K562 (cell line): ENCODE data around the gene STEAP1B. TPM values are rescaled to one million over a fixed set of nuclear protein-coding genes. Genes with fewer than 3 reads are reported as not detected.
"Not testable (repeated sequence)": the region's sequence is repeated elsewhere in the genome, so short reads cannot be mapped to it uniquely, and the experiment has no call there.

Source experiments
- ATAC-seq: fragments of 200-7000 bp; cut with Tn5 transposase; 3 replicates; pipeline ENCODE4 v1.9.1; 2020; ENCODE audit warnings: moderate library complexity
- BruUV-seq: library from RNA; stranded (reverse); fragments of 400-500 nt; replicated peaks from 2 replicates; lab custom pipeline; 2021; lab: Mats Ljungman, UMichigan
- CTCF ChIA-PET: fragments of 300-600 bp; formaldehyde crosslinking; extraction: SDS; loops from one replicate; lab custom pipeline; 2021; ENCODE audit warnings: low intra/inter-chr PET ratio; lab: Yijun Ruan, JAX
- POLR2A ChIA-PET: fragments of 300-600, 350-650 bp; sonication (Branson Sonifier 250); formaldehyde crosslinking; extraction: SDS; loops from one replicate; lab custom pipeline; 2021; ENCODE audit warnings: antibody characterized with exemption, inconsistent platforms; lab: Yijun Ruan, JAX
- DNase-seq, 4 experiments: peaks; one replicate each; pipeline versions ENCODE4 v3.0.0 to v3.0.0-alpha.2; 2011 to 2018; ENCODE audit warnings: low spot score in 3 of 4, mixed read lengths in 3 of 4; ENCODE audit errors: extremely low read depth in 1 of 4
- FAIRE-seq: peaks from 2 replicates; lab custom pipeline; 2011; peaks lifted over from hg19 to GRCh38; lab: Jason Lieb, UNC
- H2AFZ ChIP-seq: 2 replicates; pipeline ENCODE4 v1.6.0; 2011; ENCODE audit warnings: low read depth, low read length, control low read depth, inconsistent platforms
- H3K27ac ChIP-seq: fragments of 200-600 bp; 3 replicates; pipeline ENCODE4 v1.8.0; 2011; ENCODE audit warnings: low read depth, mild to moderate bottlenecking, control low read depth, inconsistent platforms, low read length, moderate library complexity, mixed read lengths; ENCODE audit errors: extremely low read depth
- H3K27me3 ChIP-seq, 2 experiments: fragments of 300-600 bp in 1 of 2; 2 replicates in 1 of 2; 3 replicates in 1 of 2; pipeline versions ENCODE4 v1.6.0 to v1.8.0; 2011; ENCODE audit warnings: inconsistent platforms in 2 of 2, low read length in 2 of 2, mild to moderate bottlenecking in 1 of 2, mixed read lengths in 1 of 2, moderate library complexity in 1 of 2; ENCODE audit not compliant: control insufficient read depth in 2 of 2, insufficient read depth in 2 of 2
- H3K36me3 ChIP-seq: fragments of 300-600 bp; 3 replicates; pipeline ENCODE4 v1.8.0; 2011; ENCODE audit warnings: mild to moderate bottlenecking, low read length, inconsistent platforms; ENCODE audit not compliant: control insufficient read depth, insufficient read depth
- H3K4me1 ChIP-seq, 2 experiments: fragments of 200-600 bp in 1 of 2; replicated peaks in 1 of 2; 2 replicates in 1 of 2; 3 replicates in 1 of 2; pipeline versions ENCODE4 v1.5.1 to v1.8.0; 2011; ENCODE audit warnings: inconsistent platforms in 2 of 2, low read length in 2 of 2, mild to moderate bottlenecking in 1 of 2, mixed read lengths in 1 of 2, moderate library complexity in 1 of 2; ENCODE audit not compliant: control insufficient read depth in 2 of 2, insufficient read depth in 2 of 2
- H3K4me2 ChIP-seq: 2 replicates; pipeline ENCODE4 v1.6.1; 2011; ENCODE audit warnings: low read length, control low read depth, inconsistent platforms, mixed read lengths; ENCODE audit not compliant: insufficient read depth
- H3K4me3 ChIP-seq: fragments of 200-600 bp; sonication (generic), shearing (Covaris generic); 2 replicates; pipeline ENCODE4 v1.5.1; 2016; ENCODE audit warnings: control low read depth, inconsistent platforms
- H3K79me2 ChIP-seq: fragments of 200-600 bp; 3 replicates; pipeline ENCODE4 v1.8.0; 2011; ENCODE audit warnings: low read length, inconsistent platforms; ENCODE audit not compliant: control insufficient read depth, insufficient read depth
- H3K9ac ChIP-seq, 2 experiments: 2 replicates each; pipeline versions ENCODE4 v1.6.0 to v1.6.1; 2011; ENCODE audit warnings: low read depth in 2 of 2, low read length in 2 of 2, control low read depth in 1 of 2, inconsistent platforms in 1 of 2, mild to moderate bottlenecking in 1 of 2, mixed read lengths in 1 of 2; ENCODE audit not compliant: insufficient read depth in 1 of 2
- H3K9me1 ChIP-seq: one replicate; pipeline ENCODE4 v1.6.0; 2011; ENCODE audit warnings: inconsistent platforms, mild to moderate bottlenecking, low read length, moderate library complexity; ENCODE audit not compliant: control insufficient read depth, insufficient read depth
- H3K9me3 ChIP-seq: replicated peaks from 2 replicates; pipeline ENCODE4 v1.5.1; 2011; ENCODE audit warnings: low read depth, low read length, inconsistent platforms; ENCODE audit not compliant: control insufficient read depth, insufficient read depth
- H4K20me1 ChIP-seq: replicated peaks from 2 replicates; pipeline ENCODE4 v1.6.1; 2011; ENCODE audit warnings: low read length, inconsistent platforms, mixed read lengths; ENCODE audit not compliant: control insufficient read depth, insufficient read depth
- C11orf30 ChIP-seq: fragments of 450-650 bp; IDR thresholded peaks from 2 replicates; pipeline ENCODE4 v1.6.1; 2016; ENCODE audit warnings: low read depth, mild to moderate bottlenecking
- EGR1 ChIP-seq: fragments of 450-650 bp; conservative IDR thresholded peaks from 2 replicates; pipeline ENCODE4 v1.6.1; 2017; ENCODE audit warnings: mild to moderate bottlenecking
- MAFG ChIP-seq: fragments of 450-650 bp; conservative IDR thresholded peaks from 2 replicates; pipeline ENCODE4 v1.6.1; 2016; ENCODE audit warnings: missing genetic modification characterization, missing compliant biosample characterization
- NFE2 ChIP-seq: IDR thresholded peaks from 2 replicates; pipeline ENCODE4 v1.6.1; 2014; ENCODE audit warnings: antibody characterized with exemption, low read depth
- PTRF ChIP-seq: fragments of 450-650 bp; IDR thresholded peaks from 2 replicates; pipeline ENCODE4 v1.6.1; 2016; ENCODE audit warnings: mild to moderate bottlenecking, missing genetic modification characterization, missing compliant biosample characterization
- RCOR1 ChIP-seq, 2 experiments: IDR thresholded peaks; 2 replicates each; pipeline ENCODE4 v1.6.1; 2012; ENCODE audit warnings: low read depth in 2 of 2, low read length in 2 of 2, borderline replicate concordance in 1 of 2, improper control_type of control experiment in 1 of 2
- ZNF146 ChIP-seq: IDR thresholded peaks from one replicate; pipeline ENCODE4 v1.6.1; 2018; ENCODE audit warnings: missing compliant biosample characterization; ENCODE audit not compliant: unreplicated experiment
- ZNF316 ChIP-seq: fragments of 450-650 bp; IDR thresholded peaks from 2 replicates; pipeline ENCODE4 v1.6.1; 2016
- ZNF436 ChIP-seq: fragments of 250-450, 450-650 bp; sonication (Bioruptor Pico); formaldehyde crosslinking; IDR thresholded peaks from 2 replicates; pipeline ENCODE4 v1.7.0; 2020; ENCODE audit warnings: mild to moderate bottlenecking
- WGBS: fragments of 100-300 bp; shearing (Covaris generic); methylation state at CpG from one replicate; pipeline ENCODE4 v1.1.6; 2016; ENCODE audit warnings: low coverage, mixed read lengths; ENCODE audit not compliant: insufficient coverage; ENCODE audit errors: missing lambda C conversion rate; 5-methylcytosine and 5-hydroxymethylcytosine counted together
- in situ Hi-C: fragments of 300-500 bp; cut with MboI; formaldehyde crosslinking; loops from 4 replicates; pipeline ENCODE4 v1.15.0; 2018; ENCODE audit warnings: inconsistent platforms, mixed read lengths
- intact Hi-C: fragments of 100-400 bp; cut with micrococcal nuclease; formaldehyde crosslinking; loops from 2 replicates; pipeline ENCODE4 v1.14.2; 2022
- polyA plus RNA-seq, 8 experiments: library from polyadenylated mRNA; depleted of rRNA in 4 of 8; stranded (reverse) in 5 of 8; unstranded in 3 of 8; fragments of >200 nt; fragmentation: Nextera tagmentation in 2 of 8; fragmentation: Illumina TruSeq in 1 of 8; extraction: Ambion mirVana in 2 of 8; extraction: Trizol in 1 of 8; gene quantifications; 2 replicates each; pipeline versions ENCODE4 v1.2.1 to v1.2.3, GENCODE V29; 2011 to 2014; ENCODE audit warnings: inconsistent platforms in 1 of 8, missing spikeins in 1 of 8
- total RNA-seq, 7 experiments: library from RNA; depleted of rRNA in 6 of 7; stranded (reverse); fragments of >200 nt in 6 of 7; fragmentation: Illumina TruSeq in 2 of 7; extraction: Trizol in 2 of 7; gene quantifications; 2 replicates each; pipeline versions ENCODE4 v1.2.1 to v1.2.3, GENCODE V29; 2011 to 2021; ENCODE audit warnings: low replicate concordance in 1 of 7

STEAP1B gene
- total and polyA plus RNA-seq, 9 of the 15 experiments (the other 6 are each of a cell fraction or from before 2014, with no cell fraction given), result 20.0 to 38.5 (median 30.6) TPM

- POLR2A ChIA-PET, H3K27ac ChIP-seq, FAIRE-seq, H3K4me2 ChIP-seq, H3K9me1 ChIP-seq, H3K36me3 ChIP-seq, H3K79me2 ChIP-seq, CTCF ChIA-PET, in situ Hi-C loops, H3K4me3 ChIP-seq, ATAC-seq, H3K9ac ChIP-seq, H4K20me1 ChIP-seq, DNase-seq, H3K27me3 ChIP-seq, H2AFZ ChIP-seq, intact Hi-C loops, H3K9me3 ChIP-seq: not testable (repeated sequence)
- peaks cover 0 to 17% of the 10 kb centered on the region in 2 experiments; a peak in 4 of 5 replicates for H3K4me1 ChIP-seq
- WGBS, result 59% methylated on average over 4 of the region's 4 CpGs
- TSS peak; percentile 19 for BruUV-seq
- TF ChIP-seq ZNF146 (CRISPR knock-in tag), result peak; percentile 59
Observed at GRCh38 chr7:22436552-22436951, 63.4 kb downstream of the STEAP1B start.

- Histone ChIP-seq H3K4me3 (no peak overlapping the region), H3K4me1 (peaks cover 0 to 17% of the 10 kb centered on the region in 2 experiments; a peak in 4 of 5 replicates), H3K27me3 (no peaks in the 10 kb centered on the region), H3K79me2 (no peaks in the 10 kb centered on the region; the same call in 2 of the 3 replicates), H3K9me1 (no peaks in the 10 kb centered on the region), H3K36me3 (no peaks in the 10 kb centered on the region; the same call in 1 of the 3 replicates), H3K27ac (no peak overlapping the region), H4K20me1 (no peaks in the 10 kb centered on the region), H3K4me2 (no peak overlapping the region), H2AFZ (no peak overlapping the region), H3K9ac (no peak overlapping the region), H3K9me3 (no peaks in the 10 kb centered on the region)
- in situ Hi-C loops (no loop called here), intact Hi-C loops (no loop called here)
- TF ChIP-seq RCOR1 (IDR thresholded peaks at IDR 0.05; ENCODE audit: borderline replicate concordance in 1 of 2, low read depth in 2 of 2, low read length in 2 of 2) (0 out of 4 replicates have a peak, but pooled peaks of 1 of the 2 experiments have one; percentile 16), PTRF (no peak), ZNF436 (CRISPR knock-in tag) (no peak), EGR1 (0 out of 2 replicates have a peak, but pooled peaks have one; percentile 8), C11orf30 (peak; percentile 46; the same call in 1 of the 2 replicates), NFE2 (peak; percentile 75; the same call in 1 of the 2 replicates), MAFG (tag) (peak; percentile 49), ZNF316 (0 out of 2 replicates have a peak, but pooled peaks have one; percentile 22)
- ChIA-PET POLR2A (interaction anchor here (0.7 kb wide), 1 partner anchor 14 kb away, joined by 3 read pairs; no protein-coding TSS in a partner anchor), CTCF (no interaction called here)
- no TSS peak for BruUV-seq
- no peak for ATAC-seq
- peak; percentile 11 for FAIRE-seq
- no peak for DNase-seq
- 79% methylated on average over 8 of the region's 8 CpGs for WGBS
Observed at GRCh38 chr7:22435720-22436119, 64.3 kb downstream of the STEAP1B start.
